ENCODE measurements around the gene HPX.

- TF ChIP-seq CTCF (conservative IDR thresholded peaks at IDR 0.05; ENCODE audit: low read length) = no peak
- TF ChIP-seq EZH2phosphoT487 (IDR thresholded peaks at IDR 0.05; ENCODE audit: borderline replicate concordance, low read depth, low read length) = no peak
These were observed 34.9 kb downstream of the HPX start for GRCh38 chr11:6405846-6406245.

All from OCI-LY7 (cell line).